K562 (cell line): Measurements from ENCODE around the gene RNF115. TPM values are rescaled to one million over a fixed set of nuclear protein-coding genes. Genes with fewer than 3 reads are reported as not detected.
"Not testable (repeated sequence)": the region's sequence is repeated elsewhere in the genome, so short reads cannot be mapped to it uniquely, and the experiment has no call there.

Source experiments
- ATAC-seq: fragments of 200-7000 bp; cut with Tn5 transposase; 3 replicates; pipeline ENCODE4 v1.9.1; 2020; ENCODE audit warnings: moderate library complexity
- BruUV-seq: library from RNA; stranded (reverse); fragments of 400-500 nt; replicated peaks from 2 replicates; lab custom pipeline; 2021; lab: Mats Ljungman, UMichigan
- CTCF ChIA-PET: fragments of 300-600 bp; formaldehyde crosslinking; extraction: SDS; loops from one replicate; lab custom pipeline; 2021; ENCODE audit warnings: low intra/inter-chr PET ratio; lab: Yijun Ruan, JAX
- POLR2A ChIA-PET: fragments of 300-600, 350-650 bp; sonication (Branson Sonifier 250); formaldehyde crosslinking; extraction: SDS; loops from one replicate; lab custom pipeline; 2021; ENCODE audit warnings: antibody characterized with exemption, inconsistent platforms; lab: Yijun Ruan, JAX
- DNase-seq, 4 experiments: peaks; one replicate each; pipeline versions ENCODE4 v3.0.0 to v3.0.0-alpha.2; 2011 to 2018; ENCODE audit warnings: low spot score in 3 of 4, mixed read lengths in 3 of 4; ENCODE audit errors: extremely low read depth in 1 of 4
- FAIRE-seq: peaks from 2 replicates; lab custom pipeline; 2011; peaks lifted over from hg19 to GRCh38; lab: Jason Lieb, UNC
- H2AFZ ChIP-seq: 2 replicates; pipeline ENCODE4 v1.6.0; 2011; ENCODE audit warnings: low read depth, low read length, control low read depth, inconsistent platforms
- H3K27ac ChIP-seq: fragments of 200-600 bp; 3 replicates; pipeline ENCODE4 v1.8.0; 2011; ENCODE audit warnings: low read depth, mild to moderate bottlenecking, control low read depth, inconsistent platforms, low read length, moderate library complexity, mixed read lengths; ENCODE audit errors: extremely low read depth
- H3K27me3 ChIP-seq, 2 experiments: fragments of 300-600 bp in 1 of 2; 2 replicates in 1 of 2; 3 replicates in 1 of 2; pipeline versions ENCODE4 v1.6.0 to v1.8.0; 2011; ENCODE audit warnings: inconsistent platforms in 2 of 2, low read length in 2 of 2, mild to moderate bottlenecking in 1 of 2, mixed read lengths in 1 of 2, moderate library complexity in 1 of 2; ENCODE audit not compliant: control insufficient read depth in 2 of 2, insufficient read depth in 2 of 2
- H3K36me3 ChIP-seq: fragments of 300-600 bp; 3 replicates; pipeline ENCODE4 v1.8.0; 2011; ENCODE audit warnings: mild to moderate bottlenecking, low read length, inconsistent platforms; ENCODE audit not compliant: control insufficient read depth, insufficient read depth
- H3K4me1 ChIP-seq, 2 experiments: fragments of 200-600 bp in 1 of 2; replicated peaks in 1 of 2; 2 replicates in 1 of 2; 3 replicates in 1 of 2; pipeline versions ENCODE4 v1.5.1 to v1.8.0; 2011; ENCODE audit warnings: inconsistent platforms in 2 of 2, low read length in 2 of 2, mild to moderate bottlenecking in 1 of 2, mixed read lengths in 1 of 2, moderate library complexity in 1 of 2; ENCODE audit not compliant: control insufficient read depth in 2 of 2, insufficient read depth in 2 of 2
- H3K4me2 ChIP-seq: 2 replicates; pipeline ENCODE4 v1.6.1; 2011; ENCODE audit warnings: low read length, control low read depth, inconsistent platforms, mixed read lengths; ENCODE audit not compliant: insufficient read depth
- H3K4me3 ChIP-seq: fragments of 200-600 bp; sonication (generic), shearing (Covaris generic); 2 replicates; pipeline ENCODE4 v1.5.1; 2016; ENCODE audit warnings: control low read depth, inconsistent platforms
- H3K79me2 ChIP-seq: fragments of 200-600 bp; 3 replicates; pipeline ENCODE4 v1.8.0; 2011; ENCODE audit warnings: low read length, inconsistent platforms; ENCODE audit not compliant: control insufficient read depth, insufficient read depth
- H3K9ac ChIP-seq, 2 experiments: 2 replicates each; pipeline versions ENCODE4 v1.6.0 to v1.6.1; 2011; ENCODE audit warnings: low read depth in 2 of 2, low read length in 2 of 2, control low read depth in 1 of 2, inconsistent platforms in 1 of 2, mild to moderate bottlenecking in 1 of 2, mixed read lengths in 1 of 2; ENCODE audit not compliant: insufficient read depth in 1 of 2
- H3K9me1 ChIP-seq: one replicate; pipeline ENCODE4 v1.6.0; 2011; ENCODE audit warnings: inconsistent platforms, mild to moderate bottlenecking, low read length, moderate library complexity; ENCODE audit not compliant: control insufficient read depth, insufficient read depth
- H3K9me3 ChIP-seq: replicated peaks from 2 replicates; pipeline ENCODE4 v1.5.1; 2011; ENCODE audit warnings: low read depth, low read length, inconsistent platforms; ENCODE audit not compliant: control insufficient read depth, insufficient read depth
- H4K20me1 ChIP-seq: replicated peaks from 2 replicates; pipeline ENCODE4 v1.6.1; 2011; ENCODE audit warnings: low read length, inconsistent platforms, mixed read lengths; ENCODE audit not compliant: control insufficient read depth, insufficient read depth
- WGBS: fragments of 100-300 bp; shearing (Covaris generic); methylation state at CpG from one replicate; pipeline ENCODE4 v1.1.6; 2016; ENCODE audit warnings: low coverage, mixed read lengths; ENCODE audit not compliant: insufficient coverage; ENCODE audit errors: missing lambda C conversion rate; 5-methylcytosine and 5-hydroxymethylcytosine counted together
- in situ Hi-C: fragments of 300-500 bp; cut with MboI; formaldehyde crosslinking; loops from 4 replicates; pipeline ENCODE4 v1.15.0; 2018; ENCODE audit warnings: inconsistent platforms, mixed read lengths
- intact Hi-C: fragments of 100-400 bp; cut with micrococcal nuclease; formaldehyde crosslinking; loops from 2 replicates; pipeline ENCODE4 v1.14.2; 2022
- polyA plus RNA-seq, 8 experiments: library from polyadenylated mRNA; depleted of rRNA in 4 of 8; stranded (reverse) in 5 of 8; unstranded in 3 of 8; fragments of >200 nt; fragmentation: Nextera tagmentation in 2 of 8; fragmentation: Illumina TruSeq in 1 of 8; extraction: Ambion mirVana in 2 of 8; extraction: Trizol in 1 of 8; gene quantifications; 2 replicates each; pipeline versions ENCODE4 v1.2.1 to v1.2.3, GENCODE V29; 2011 to 2014; ENCODE audit warnings: inconsistent platforms in 1 of 8, missing spikeins in 1 of 8
- total RNA-seq, 7 experiments: library from RNA; depleted of rRNA in 6 of 7; stranded (reverse); fragments of >200 nt in 6 of 7; fragmentation: Illumina TruSeq in 2 of 7; extraction: Trizol in 2 of 7; gene quantifications; 2 replicates each; pipeline versions ENCODE4 v1.2.1 to v1.2.3, GENCODE V29; 2011 to 2021; ENCODE audit warnings: low replicate concordance in 1 of 7

The RNF115 gene
- total and polyA plus RNA-seq, 9 of the 15 experiments (the other 6 are each of a cell fraction or from before 2014, with no cell fraction given) = 1.9 to 14.3 (median 9.5) TPM

DNA sequence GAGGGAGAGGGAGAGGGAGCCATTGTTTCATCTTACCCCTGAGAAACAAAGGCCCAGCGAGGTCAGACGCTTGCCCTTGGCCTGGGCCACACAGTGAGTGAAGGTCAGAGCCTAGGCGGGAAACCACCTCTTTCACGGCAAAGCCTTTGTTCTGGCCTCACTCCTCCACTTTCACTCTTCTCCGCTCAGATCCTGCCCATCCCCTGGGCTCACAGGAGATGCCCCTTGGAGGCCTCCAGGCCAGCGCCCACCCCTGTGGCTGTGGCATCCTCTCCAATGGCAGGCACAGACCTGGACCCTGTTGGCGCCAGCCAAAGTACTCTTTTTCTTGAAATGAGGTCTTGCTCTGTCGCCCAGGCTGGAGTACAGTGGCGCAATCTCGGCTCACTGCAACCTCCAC, 55.9 kb downstream of the RNF115 start:
- H3K79me2 ChIP-seq, BruUV-seq, DNase-seq, ATAC-seq, H3K27me3 ChIP-seq, FAIRE-seq, CTCF ChIA-PET, H3K4me3 ChIP-seq, POLR2A ChIA-PET, H2AFZ ChIP-seq, H3K9me1 ChIP-seq, H3K4me2 ChIP-seq, H4K20me1 ChIP-seq, H3K9ac ChIP-seq, H3K27ac ChIP-seq, H3K4me1 ChIP-seq, in situ Hi-C loops, intact Hi-C loops, H3K9me3 ChIP-seq: not testable (repeated sequence)
- WGBS = 92% methylated on average over 6 of the region's 10 CpGs
- peaks cover 17% of the 10 kb centered on the region; the same call in 1 of the 3 replicates for H3K36me3 ChIP-seq

- H3K27me3 ChIP-seq, POLR2A ChIA-PET, H3K9me3 ChIP-seq, BruUV-seq, CTCF ChIA-PET, H3K4me1 ChIP-seq, H3K4me3 ChIP-seq, H4K20me1 ChIP-seq, H3K4me2 ChIP-seq, FAIRE-seq, H3K27ac ChIP-seq, H2AFZ ChIP-seq, DNase-seq, H3K79me2 ChIP-seq, intact Hi-C loops, in situ Hi-C loops, H3K9ac ChIP-seq, H3K9me1 ChIP-seq, ATAC-seq: not testable (repeated sequence)
- peaks cover 21% of the 10 kb centered on the region; the same call in 1 of the 3 replicates for H3K36me3 ChIP-seq
- 97% methylated on average over 15 of the region's 29 CpGs for WGBS
These were observed 57.0 kb downstream of the RNF115 start for GRCh38 chr1:145766926-145767325.

DNA sequence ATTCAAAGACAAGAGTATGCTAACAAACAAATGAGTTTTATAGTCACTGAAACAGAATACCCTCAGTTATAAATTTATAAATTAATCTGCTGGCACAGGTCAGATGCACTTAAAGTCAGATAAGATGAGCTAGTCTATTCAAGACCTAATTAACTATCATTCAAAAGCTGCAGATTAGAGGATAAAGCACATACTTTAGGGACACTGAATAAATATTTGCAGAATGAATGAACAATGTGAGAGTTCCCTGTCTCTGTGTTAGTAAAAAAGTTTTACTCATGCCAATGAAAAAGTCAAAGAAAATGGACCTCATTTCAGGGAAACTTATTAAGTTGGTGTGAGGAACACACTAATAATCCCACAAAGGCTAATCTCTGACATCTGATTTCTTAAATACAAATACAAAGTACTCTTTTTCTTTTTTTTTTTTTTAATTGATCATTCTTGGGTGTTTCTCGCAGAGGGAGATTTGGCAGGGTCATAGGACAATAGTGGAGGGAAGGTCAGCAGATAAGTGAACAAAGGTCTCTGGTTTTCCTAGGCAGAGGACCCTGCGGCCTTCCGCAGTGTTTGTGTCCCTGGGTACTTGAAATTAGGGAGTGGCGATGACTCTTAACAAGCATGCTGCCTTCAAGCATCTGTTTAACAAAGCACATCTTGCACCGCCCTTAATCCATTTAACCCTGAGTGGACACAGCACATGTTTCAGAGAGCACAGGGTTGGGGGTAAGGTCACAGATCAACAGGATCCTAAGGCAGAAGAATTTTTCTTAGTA, 58.1 kb downstream of the RNF115 start:
- ATAC-seq, CTCF ChIA-PET, POLR2A ChIA-PET, intact Hi-C loops, in situ Hi-C loops, H2AFZ ChIP-seq, H3K79me2 ChIP-seq, H3K9me3 ChIP-seq, DNase-seq, H3K27me3 ChIP-seq, H3K9ac ChIP-seq, H4K20me1 ChIP-seq, FAIRE-seq, BruUV-seq, H3K4me1 ChIP-seq, H3K27ac ChIP-seq, H3K9me1 ChIP-seq, H3K4me3 ChIP-seq, H3K4me2 ChIP-seq: not testable (repeated sequence)
- H3K36me3 ChIP-seq = peaks cover 12% of the 10 kb centered on the region; the same call in 1 of the 3 replicates
- 76% methylated on average over 3 of the region's 5 CpGs for WGBS
